ENCODE data around the gene RPS28.
"Not testable (repeated sequence)": the region's sequence is repeated elsewhere in the genome, so short reads cannot be mapped to it uniquely, and the experiment has no call there.

RPS28 gene

GRCh38 chr19:8342684-8343482, 21.6 kb downstream of the RPS28 start, which contains the start of gene KANK3:
Gene KANK3, minus strand, starts transcription at chr19:8343262. Its CDS starts 5,434 bp downstream, at chr19:8337828.
- DNase-seq, result peak; percentile 90 to 94

GRCh38 chr19:8343483-8343844, 22.2 kb downstream of the RPS28 start:
- DNase-seq, result no peak

- DNase-seq, result not testable (repeated sequence)
These were observed 28.5 kb downstream of the RPS28 start for GRCh38 chr19:8349629-8350372.

- no peak for DNase-seq
These were observed 31.0 kb downstream of the RPS28 start for GRCh38 chr19:8352134-8352827.

GRCh38 chr19:8352845-8353244, 31.5 kb downstream of the RPS28 start:
- not testable (repeated sequence) for DNase-seq

- peak; percentile 98 to 99 for DNase-seq
These were observed 34.5 kb downstream of the RPS28 start for GRCh38 chr19:8355631-8356402.

GRCh38 chr19:8357007-8357521, 35.8 kb downstream of the RPS28 start:
- DNase-seq, result peak in 1 of 2 experiments; percentile 40

- no peak for DNase-seq
These were observed 37.7 kb downstream of the RPS28 start for GRCh38 chr19:8358948-8359347.

- DNase-seq, result no peak
These were observed 38.9 kb downstream of the RPS28 start for GRCh38 chr19:8360196-8360595.

GRCh38 chr19:8361921-8362793, 40.9 kb downstream of the RPS28 start:
- DNase-seq, result peak; percentile 98

- DNase-seq, result peak; percentile 58 to 75
These were observed 42.8 kb downstream of the RPS28 start, which contains the start of gene ANGPTL4 for GRCh38 chr19:8363803-8364771. Gene ANGPTL4, plus strand, starts transcription at chr19:8364155. Its CDS starts 167 bp downstream, at chr19:8364322.

- peak in 1 of 2 experiments; percentile 33 for DNase-seq
These were observed 44.9 kb downstream of the RPS28 start for GRCh38 chr19:8366121-8366581.

- no peak for DNase-seq
These were observed 45.6 kb downstream of the RPS28 start for GRCh38 chr19:8366961-8367326.

- DNase-seq, result peak; percentile 46 to 86
These were observed 46.2 kb downstream of the RPS28 start for GRCh38 chr19:8367327-8368001.

GRCh38 chr19:8370176-8371010, 49.1 kb downstream of the RPS28 start:
- no peak for DNase-seq

- DNase-seq, result no peak
These were observed 49.9 kb downstream of the RPS28 start for GRCh38 chr19:8371011-8371804.
